ENCODE data around the gene CSE1L.
"Not testable (repeated sequence)": the region's sequence is repeated elsewhere in the genome, so short reads cannot be mapped to it uniquely, and the experiment has no call there.

The CSE1L gene

DNA sequence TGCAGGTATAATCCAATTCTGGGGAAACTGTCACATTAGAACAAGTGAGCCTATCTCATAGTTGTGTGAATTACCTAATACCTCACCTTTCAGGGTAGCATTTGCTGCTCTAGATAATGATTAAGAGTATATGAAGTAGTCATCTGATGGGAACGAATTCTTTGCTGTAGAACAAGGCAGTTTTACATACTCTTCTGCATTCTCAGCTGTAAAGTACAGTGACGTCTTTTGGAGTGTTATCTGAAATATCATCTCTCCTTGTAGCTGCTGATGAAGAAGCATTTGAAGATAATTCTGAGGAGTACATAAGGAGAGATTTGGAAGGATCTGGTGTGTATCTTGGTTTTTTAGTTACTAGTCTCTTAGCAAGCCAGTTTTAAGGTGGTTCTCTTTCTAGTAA lies 28.4 kb downstream of the CSE1L start:
- no peak for DNase-seq

DNA sequence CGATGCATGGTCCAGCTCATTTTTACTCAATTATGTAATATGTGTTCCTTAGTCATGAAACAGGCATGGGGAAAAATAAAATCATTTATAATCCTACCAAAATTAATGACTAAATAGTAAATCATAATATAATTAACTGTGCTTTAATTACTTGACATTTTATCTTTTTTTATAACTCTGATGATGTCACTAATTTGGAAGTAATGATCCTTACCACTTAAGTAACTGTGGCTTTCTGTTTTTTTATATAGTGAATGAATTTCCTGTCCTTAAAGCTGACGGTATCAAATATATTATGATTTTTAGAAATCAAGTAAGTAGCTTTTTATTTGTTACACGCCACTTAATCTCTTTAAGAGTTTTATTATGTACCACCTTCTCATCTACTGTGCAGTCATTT lies 32.2 kb downstream of the CSE1L start:
- no peak for DNase-seq

DNA sequence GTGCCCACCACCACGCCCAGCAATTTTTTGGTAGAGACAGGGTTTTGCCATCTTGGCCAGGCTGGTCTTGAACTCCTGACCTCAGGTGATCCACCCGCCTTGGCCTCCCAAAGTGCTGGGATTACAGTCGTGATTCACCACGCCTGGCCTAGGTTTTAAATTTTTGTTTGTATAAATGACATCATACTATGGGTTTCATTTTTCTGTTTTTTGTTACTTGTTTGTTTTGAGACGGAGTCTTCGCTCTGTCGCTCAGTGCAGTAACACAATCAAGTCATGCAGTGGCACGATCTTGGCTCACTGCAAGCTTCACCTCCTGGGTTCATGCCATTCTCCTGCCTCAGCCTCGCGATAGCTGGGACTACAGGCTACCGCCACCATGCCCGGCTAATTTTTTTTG lies 36.2 kb downstream of the CSE1L start:
- not testable (repeated sequence) for DNase-seq

DNA sequence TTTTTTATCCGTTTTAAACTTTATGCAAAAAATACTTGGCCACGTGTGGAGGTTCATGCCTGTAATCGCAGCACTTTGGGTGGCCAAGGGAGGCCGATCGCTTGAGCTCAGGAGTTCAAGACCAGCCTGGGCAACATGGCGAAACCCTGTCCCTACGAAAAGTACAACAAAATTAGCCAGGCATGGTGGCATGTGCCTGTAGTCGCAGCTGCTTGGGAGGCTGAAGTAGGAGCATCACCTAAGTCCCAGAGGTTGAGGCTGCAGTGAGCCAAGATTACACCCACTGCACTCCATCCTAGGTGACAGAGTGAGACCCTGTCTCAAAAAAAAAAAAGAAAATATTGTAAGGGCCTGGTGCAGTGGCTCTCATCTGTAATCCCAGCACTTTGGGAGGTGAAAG lies 45.0 kb downstream of the CSE1L start:
- no peak for DNase-seq

DNA sequence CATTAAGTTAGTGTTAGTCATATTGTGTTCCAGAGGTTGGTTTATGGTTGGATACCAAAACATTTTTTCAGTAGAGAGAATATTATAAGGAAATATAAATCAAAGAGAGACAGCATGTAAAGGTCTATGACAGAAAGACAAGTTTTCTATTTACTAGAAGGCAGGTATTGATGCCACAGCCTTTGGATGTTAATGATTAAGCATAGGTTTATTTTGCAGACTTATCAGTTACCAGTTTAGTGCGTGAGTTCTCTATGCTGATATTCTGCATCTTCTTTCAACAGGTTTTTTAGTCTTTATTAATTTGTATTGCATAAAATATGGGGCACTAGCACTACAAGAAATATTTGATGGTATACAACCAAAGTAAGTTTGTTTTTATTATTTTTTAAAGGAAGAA lies 45.6 kb downstream of the CSE1L start:
- no peak for DNase-seq

DNA sequence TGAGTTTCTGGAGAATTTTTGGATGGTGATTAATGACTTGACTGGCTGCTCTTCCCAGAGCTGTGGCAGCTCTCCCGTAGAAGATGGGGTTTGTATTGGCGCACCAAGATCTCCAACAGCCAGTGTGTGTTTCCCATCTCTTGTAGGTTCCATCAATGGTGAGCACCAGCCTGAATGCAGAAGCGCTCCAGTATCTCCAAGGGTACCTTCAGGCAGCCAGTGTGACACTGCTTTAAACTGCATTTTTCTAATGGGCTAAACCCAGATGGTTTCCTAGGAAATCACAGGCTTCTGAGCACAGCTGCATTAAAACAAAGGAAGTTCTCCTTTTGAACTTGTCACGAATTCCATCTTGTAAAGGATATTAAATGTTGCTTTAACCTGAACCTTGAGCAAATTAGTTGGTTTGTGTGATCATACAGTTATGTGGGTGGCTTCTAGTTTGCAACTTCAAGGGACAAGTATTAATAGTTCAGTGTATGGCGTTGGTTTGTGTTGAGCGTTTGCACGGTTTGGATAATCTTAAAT lies 50.2 kb downstream of the CSE1L start:
- no peak for DNase-seq

DNA sequence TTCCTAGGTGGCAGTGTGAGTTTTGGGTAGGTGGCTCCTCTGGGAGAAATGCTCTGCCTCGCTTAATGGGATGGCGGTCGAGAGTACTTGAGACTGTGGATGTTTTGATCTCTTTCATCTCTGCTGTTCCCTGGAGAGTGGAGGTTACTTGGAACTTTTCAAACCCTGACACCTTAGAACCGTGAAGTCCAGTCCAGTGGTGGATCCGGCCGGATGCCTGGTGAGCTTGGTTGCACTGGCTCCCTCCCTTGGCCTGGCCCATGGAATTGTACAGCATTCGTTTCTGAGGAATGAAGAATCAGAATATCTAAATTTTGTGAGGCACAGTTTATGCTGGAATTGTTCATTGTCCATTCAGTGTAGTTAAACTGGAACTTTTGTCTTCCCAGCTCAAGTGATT lies 51.0 kb downstream of the CSE1L start:
- DNase-seq = no peak

DNA sequence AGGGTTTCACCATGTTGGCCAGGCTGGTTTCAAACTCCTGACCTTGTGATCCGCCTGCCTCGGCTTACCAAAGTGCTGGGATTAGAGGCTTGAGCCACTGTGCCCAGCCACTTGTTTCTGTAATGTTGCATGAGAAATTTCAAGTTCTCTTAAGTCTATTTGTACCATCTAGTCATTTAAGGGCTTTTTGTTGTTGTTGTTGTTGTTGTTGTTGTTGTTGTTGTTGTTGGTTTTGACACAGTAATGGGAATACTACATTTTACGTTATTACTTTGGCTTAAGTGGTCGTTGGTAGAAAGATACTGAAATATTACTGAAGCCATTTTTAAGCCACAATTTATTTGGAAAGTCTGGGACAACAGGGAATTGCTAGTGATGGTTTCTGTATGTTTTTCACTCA lies 52.0 kb downstream of the CSE1L start:
- DNase-seq = no peak

DNA sequence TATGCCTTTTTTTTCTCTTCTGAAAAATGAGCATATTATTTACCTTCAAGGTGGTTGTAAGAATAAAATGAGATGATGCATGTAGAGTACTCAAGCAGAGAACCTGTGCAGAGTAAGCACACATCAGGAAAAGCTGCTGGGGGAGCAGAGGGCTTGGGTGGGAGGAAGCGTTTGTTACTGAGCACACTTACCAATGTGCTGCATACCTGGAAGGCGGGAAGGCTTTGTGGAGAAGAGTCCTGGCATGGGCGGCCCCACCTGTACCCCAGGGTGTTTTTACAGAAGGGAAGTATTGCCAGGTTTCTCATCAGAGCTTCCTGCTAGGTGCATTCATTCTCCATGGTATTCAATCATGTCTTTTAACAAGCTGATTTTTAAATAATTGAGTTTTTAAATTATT lies 52.9 kb downstream of the CSE1L start:
- DNase-seq = no peak

DNA sequence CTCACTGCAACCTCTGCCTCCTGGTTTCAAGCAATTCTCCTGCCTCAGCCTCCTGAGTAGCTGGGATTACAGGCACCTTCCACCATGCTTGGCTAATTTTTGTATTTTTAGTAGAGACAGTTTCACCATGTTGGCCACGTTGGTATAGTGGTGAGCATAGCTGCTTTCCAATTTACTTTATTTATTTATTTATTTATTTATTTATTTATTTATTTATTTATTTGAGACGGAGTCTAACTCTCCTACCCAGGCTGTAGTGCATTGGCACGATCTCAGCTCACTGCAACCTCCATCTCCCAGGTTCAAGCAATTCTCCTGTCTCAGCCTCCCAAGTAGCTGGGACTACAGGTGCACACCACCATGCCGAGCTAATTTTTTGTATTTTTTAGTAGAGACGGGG lies 54.2 kb downstream of the CSE1L start:
- DNase-seq = not testable (repeated sequence)

DNA sequence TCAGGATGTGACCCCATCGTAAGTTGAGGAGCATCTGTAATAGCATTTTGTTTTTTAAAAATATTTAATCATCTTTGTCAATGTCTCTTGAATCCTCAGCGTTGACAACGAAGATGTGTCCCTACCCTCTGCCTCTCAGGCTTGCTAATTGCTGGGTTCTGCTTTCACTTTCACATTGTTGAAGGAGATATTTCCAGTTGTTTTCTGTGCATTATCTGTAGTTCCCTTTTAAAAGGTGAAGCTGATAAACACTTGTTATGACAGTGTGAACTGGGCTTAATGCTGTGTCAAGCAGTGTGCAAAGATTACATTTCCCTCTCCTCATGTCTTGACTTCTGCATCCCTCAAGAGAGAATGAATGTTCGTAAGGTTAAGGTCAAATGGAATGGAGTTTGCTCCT lies 54.9 kb downstream of the CSE1L start:
- no peak for DNase-seq

DNA sequence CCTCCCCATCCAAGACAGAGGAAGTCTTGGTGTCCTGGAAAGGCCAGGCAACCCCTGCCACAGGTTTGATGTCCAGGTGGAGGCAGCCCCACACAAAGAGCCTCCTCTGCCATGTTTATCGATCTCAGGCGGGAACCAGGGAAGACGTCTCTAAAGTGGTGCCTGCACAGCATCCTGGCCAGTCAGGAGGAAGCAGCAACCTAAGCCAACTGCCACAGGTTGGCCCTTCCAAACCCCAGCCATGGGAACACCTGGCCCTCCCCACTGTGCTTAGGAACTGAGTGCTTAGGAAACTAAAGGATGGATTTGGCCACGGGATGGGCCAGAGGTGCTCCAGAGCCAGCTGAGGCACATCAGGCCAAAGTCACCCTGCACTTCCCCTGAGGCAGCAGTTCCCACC lies 56.9 kb downstream of the CSE1L start:
- DNase-seq = no peak

DNA sequence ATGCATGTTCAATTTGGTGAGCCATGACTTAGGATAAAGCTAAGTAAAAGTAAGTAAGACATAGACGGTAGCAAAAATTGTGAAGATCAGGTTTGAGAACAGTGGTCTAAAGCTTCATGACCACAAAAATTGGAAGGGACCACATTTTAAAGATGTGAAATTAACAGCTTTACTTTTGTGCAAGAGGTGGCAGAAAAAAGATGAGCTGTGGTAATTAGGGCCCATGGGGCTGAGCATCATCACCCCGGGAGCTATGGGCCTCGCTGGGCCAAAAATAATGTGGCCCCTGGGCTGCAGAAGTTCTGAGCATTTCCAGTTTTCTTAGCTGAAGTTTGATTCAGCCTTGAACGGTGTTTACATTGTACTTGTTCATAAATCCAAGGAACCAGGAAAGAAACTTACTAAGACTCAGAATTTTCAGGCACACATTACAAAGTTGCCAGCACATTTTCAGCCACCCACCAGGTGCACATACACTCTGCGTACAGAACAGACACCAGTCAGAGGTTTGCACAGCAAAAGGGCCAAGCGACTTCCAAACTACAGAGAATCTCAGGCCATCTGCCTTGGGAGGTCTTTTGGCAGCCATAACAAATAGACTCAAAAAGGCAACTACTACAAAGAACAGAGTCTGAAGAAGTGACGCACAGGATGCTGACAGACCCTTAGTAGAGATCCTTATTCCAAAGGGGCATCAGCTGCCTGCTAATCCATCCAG lies 57.7 kb downstream of the CSE1L start:
- DNase-seq = no peak

DNA sequence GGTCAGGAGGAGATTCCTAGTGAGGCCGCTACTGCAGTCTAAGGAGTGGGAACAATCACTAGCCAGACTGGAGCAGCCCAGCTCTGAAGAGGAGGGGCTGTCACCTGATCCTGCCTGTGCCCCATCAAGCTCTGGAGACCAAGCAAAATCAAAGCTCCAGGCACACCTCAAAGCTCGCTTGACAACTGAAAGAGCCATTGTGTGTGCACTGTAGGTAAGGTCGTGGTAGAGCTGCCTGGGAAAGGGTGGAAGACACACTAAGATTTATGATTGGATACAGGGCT lies 58.2 kb downstream of the CSE1L start:
- DNase-seq = no peak

DNA sequence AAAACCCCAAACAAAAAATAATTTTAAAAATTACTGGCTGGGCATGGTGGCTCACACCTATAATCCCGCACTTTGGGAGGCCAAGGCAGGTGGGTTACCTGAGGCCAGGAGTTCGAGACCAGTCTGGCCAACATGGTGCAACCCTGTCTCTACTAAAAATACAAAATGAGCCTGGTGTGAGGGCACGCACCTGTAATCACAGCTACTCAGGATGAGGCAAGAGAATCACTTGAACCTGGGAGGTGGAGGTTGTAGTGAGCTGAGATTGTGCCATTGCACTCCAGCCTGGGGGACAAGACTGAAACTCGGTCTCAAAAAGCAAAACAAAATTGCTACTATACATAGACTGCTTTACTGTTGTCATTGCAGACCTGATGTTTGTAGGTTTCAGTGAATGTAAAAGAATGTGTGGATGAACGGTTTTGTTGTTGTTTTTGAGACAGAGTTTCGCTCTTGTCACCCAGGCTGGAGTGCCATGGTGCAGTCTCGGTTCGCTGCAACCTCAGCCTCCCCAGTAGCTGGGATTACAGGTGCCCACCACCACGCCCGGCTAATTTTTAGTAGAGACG lies 59.0 kb downstream of the CSE1L start:
- not testable (repeated sequence) for DNase-seq

DNA sequence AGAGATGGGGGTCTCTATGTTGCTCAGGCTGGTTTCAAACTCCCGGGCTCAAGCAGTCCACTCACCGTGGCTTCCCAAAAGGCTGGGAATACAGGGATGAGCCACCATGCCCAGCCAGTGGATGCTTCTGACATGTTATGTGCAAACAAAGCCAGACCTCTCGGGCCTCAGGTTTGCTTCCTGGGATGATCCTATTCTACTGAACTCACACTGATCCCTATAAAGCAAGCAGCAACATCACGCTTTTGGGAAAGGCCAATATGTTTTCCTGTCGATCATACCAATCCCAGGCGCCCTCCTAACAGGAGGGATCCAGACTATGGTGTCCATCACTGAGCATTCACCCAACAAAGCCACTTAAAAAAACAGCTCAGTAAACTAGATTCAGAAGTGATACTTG lies 60.2 kb downstream of the CSE1L start:
- no peak for DNase-seq

DNA sequence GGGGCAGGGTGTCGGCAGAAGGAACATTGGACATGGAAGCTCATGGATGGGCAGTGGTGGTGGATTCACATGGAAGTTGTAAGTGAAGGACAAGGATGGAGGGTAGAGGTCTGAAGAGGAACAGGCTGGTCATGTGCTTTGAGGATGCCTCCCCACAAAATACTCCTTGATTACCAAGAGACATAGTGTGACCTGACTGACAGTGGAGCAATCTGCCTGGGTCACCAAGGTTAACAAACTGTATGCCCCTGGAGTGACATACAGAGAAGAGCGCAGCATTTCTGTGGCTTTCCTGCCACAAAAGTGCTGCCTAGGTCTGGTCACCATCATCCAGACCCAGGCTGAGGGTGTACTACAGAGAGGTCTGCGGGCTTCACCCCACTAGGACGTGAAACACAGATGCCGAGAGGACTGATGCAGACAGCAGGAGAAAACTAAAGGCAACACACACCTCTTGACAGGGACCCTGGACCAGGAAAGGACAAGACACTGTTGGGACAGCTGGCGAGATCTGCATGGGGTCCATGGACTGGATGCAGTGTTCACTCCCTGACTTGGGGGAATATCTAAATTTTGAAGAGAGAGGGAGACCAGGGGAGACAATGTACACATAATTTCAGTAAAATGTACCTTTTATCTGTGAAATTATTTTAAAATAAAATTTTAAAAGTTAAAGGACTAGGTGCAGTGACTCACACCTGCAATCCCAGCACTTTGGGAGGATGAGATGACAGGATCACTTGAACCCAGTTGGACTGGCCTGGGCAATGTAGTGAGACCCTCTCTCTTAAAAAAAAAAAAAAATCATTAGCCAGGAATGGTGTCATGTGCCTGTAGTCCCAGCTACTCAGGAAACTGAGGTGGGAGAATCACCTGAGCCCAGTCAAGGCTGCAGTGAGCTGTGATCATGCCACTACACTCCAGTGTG lies 64.9 kb downstream of the CSE1L start:
- no peak for DNase-seq

DNA sequence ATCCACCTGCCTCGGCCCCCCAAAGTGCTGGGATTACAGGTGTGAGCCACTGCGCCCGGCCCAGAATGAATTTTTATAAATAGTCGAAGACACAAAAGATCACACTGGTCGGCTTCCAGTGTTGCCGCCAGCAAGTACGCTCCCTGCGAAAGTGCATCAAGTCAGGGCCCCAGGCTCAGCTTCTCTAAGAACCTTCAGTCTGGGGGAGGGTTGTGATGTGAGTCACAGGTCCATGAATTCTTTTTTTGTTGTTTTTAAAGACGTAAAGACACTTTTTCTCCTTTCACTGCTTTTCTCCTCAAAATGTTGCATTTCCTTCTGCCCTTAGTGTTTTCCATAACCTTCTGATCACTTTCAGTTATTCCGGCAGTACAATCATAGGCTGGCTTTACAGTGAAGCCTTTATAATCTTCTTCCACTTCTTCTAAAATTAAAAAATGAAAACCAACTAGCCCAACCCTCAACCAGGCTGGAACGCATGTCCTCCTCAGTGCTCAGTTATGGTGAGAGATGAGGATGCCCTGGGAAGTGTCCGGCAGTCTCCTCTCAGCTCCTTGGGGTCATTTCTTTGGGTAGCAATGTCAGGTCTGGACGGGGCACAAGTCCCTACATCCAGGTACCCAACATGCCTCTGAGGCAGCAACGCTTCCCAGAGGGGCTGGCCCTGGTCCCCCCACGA lies 66.6 kb downstream of the CSE1L start:
- no peak for DNase-seq

DNA sequence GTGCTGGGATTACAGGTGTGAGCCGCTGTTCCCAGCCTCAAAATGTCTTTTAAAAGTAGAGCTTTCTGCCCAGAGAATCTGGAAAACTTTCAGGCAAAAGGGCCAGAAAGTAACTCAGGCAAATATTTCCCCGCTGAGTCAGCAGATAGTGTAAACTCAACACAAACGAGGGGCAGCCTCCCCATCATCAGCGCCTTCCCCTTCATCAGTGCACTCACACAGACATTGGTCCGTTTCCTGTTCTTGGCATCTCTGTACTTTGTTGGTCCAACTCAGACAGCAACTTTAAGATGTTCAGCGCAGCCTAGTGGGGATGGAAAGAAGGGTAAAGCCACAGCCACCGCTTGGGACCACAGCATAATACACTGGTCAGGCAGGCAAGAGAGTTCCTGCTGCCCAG lies 69.5 kb downstream of the CSE1L start:
- DNase-seq = no peak

DNA sequence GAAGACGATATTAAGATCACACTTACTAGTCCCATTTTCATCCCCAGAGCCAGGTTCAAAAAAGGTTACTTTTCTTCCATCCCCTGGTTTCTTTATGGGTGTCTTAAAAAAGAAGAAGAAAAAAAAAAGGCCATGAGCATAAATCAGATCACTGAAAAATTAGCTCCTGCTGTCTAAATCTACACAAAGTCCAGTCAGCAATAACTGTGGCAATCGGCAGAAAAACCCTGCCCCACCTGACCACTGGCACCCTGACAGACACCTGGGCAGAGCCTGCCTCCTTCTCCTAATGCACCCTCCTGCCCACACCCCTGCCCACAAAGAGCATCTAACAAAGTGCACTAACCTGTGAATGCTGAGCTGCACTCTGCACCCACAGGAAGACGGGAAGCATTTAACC lies 72.2 kb downstream of the CSE1L start:
- no peak for DNase-seq

DNA sequence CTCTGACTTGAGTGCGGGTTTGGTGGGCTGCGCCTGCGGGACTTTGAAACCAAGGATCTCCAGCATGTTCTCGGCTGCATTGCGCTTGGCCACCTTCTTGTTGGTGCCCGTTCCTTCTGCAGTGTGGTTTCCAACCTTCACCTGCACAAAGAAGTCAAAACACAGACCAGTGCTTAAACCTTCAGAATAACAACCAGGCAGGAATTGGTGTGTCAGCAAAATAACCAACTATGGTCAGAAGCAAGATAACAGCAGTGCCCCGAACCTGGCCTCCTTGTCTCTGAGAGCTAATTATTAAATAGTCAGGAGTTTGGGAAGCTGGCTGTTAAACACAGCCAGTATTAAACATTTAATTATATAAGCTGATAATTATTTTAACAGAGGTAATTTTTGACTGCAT lies 73.9 kb downstream of the CSE1L start:
- no peak for DNase-seq

DNA sequence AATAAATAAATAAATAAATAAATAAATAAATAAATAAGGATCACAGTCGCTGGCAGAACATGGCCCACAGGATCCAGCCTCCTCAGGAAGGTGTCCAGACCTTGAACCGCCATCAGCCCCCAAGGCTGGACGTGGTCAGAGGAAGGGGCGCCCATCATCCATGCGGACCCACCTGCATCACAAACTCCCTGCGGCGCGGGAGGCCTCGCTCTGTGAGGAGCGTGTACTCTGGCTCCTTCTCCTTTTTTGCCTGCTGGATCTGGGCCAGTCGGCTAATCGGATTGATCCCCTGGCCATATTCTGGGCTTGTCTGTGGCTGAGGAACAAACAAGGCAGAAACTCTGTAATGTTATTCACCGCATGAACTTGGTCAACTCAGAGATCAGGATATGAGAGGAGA lies 76.8 kb downstream of the CSE1L start:
- DNase-seq = no peak

DNA sequence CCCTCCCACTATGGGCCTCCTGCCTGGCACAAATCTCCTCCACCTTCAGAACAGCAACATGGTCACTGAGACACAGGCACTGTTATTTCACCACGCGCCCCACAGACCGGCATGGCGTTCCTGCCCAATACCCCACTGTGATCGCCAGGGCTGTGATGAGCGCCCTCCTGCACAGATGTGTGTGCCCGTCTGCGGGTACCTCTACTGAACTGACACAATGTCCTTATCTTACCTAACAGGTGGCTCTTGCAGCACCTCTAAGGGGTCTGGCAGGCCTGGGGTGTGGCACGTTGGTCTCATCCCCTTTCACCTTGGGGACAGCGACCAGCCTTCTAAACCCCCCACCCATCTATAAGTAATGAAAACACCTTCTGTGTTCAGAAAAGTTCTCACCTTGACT lies 77.9 kb downstream of the CSE1L start:
- DNase-seq = no peak

Data from stimulated activated CD4-positive, alpha-beta T cell treated with anti-CD3 and anti-CD28 coated beads, Interleukin-12 subunit alpha, Interleukin-12 subunit beta, amount 100 ng/mL, for 4 hours (primary cell).